CD4-positive, alpha-beta T cell treated with Interleukin-21 for 1 hour (primary cell): ENCODE data around the gene CLDN20.
"Not testable (repeated sequence)": the region's sequence is repeated elsewhere in the genome, so short reads cannot be mapped to it uniquely, and the experiment has no call there.

Source experiments
- DNase-seq: peaks from one replicate; pipeline ENCODE4 v3.0.0-alpha.2; 2020

CLDN20 gene

GRCh38 chr6:155271145-155271544 is 7.3 kb downstream of the CLDN20 start:
- no peak for DNase-seq

- no peak for DNase-seq
Observed at GRCh38 chr6:155272353-155273232, 8.8 kb downstream of the CLDN20 start.

GRCh38 chr6:155273431-155273830 is 9.6 kb downstream of the CLDN20 start:
- DNase-seq: no peak

- DNase-seq: no peak
Observed at GRCh38 chr6:155274106-155274505, 10.3 kb downstream of the CLDN20 start.

- DNase-seq: no peak
Observed at GRCh38 chr6:155274533-155274932, 10.7 kb downstream of the CLDN20 start.

- DNase-seq: no peak
Observed at GRCh38 chr6:155275808-155276480, 12.1 kb downstream of the CLDN20 start.

- DNase-seq: no peak
Observed at GRCh38 chr6:155276638-155277037, 12.8 kb downstream of the CLDN20 start.

GRCh38 chr6:155278319-155279049 is 14.7 kb downstream of the CLDN20 start:
- DNase-seq: no peak

GRCh38 chr6:155284775-155285174 is 21.0 kb downstream of the CLDN20 start:
- no peak for DNase-seq

- no peak for DNase-seq
Observed at GRCh38 chr6:155287762-155288161, 23.9 kb downstream of the CLDN20 start.

- DNase-seq: no peak
Observed at GRCh38 chr6:155290491-155290890, 26.7 kb downstream of the CLDN20 start.

GRCh38 chr6:155291291-155291690 is 27.5 kb downstream of the CLDN20 start:
- no peak for DNase-seq

- DNase-seq: no peak
Observed at GRCh38 chr6:155292711-155293110, 28.9 kb downstream of the CLDN20 start.

GRCh38 chr6:155297669-155298068 is 33.9 kb downstream of the CLDN20 start:
- no peak for DNase-seq

GRCh38 chr6:155301867-155302266 is 38.1 kb downstream of the CLDN20 start:
- DNase-seq: no peak

- DNase-seq: no peak
Observed at GRCh38 chr6:155303361-155303870, 39.6 kb downstream of the CLDN20 start.

GRCh38 chr6:155306958-155307357 is 43.1 kb downstream of the CLDN20 start:
- DNase-seq: no peak

- DNase-seq: no peak
Observed at GRCh38 chr6:155309150-155309549, 45.3 kb downstream of the CLDN20 start.

- no peak for DNase-seq
Observed at GRCh38 chr6:155310596-155310995, 46.8 kb downstream of the CLDN20 start.

GRCh38 chr6:155311086-155311485 is 47.3 kb downstream of the CLDN20 start:
- DNase-seq: no peak

GRCh38 chr6:155311583-155311982 is 47.8 kb downstream of the CLDN20 start:
- DNase-seq: no peak

- not testable (repeated sequence) for DNase-seq
Observed at GRCh38 chr6:155312950-155313349, 49.1 kb downstream of the CLDN20 start.

- DNase-seq: peak; percentile 41
Observed at GRCh38 chr6:155313602-155314091, 49.8 kb downstream of the CLDN20 start.
